Measurements from ENCODE around the gene RASA2. TPM values are rescaled to one million over a fixed set of nuclear protein-coding genes. Genes with fewer than 3 reads are reported as not detected.
"Not testable (repeated sequence)": the region's sequence is repeated elsewhere in the genome, so short reads cannot be mapped to it uniquely, and the experiment has no call there.

Gene RASA2
- total and polyA plus RNA-seq, 10 of the 15 experiments (the other 5 are each of a cell fraction or from before 2014, with no cell fraction given), result 1.9 to 9.4 (median 7.2) TPM

GRCh38 chr3:141478139-141478538 is 8.7 kb upstream of the RASA2 start:
- SMC1A ChIA-PET (ENCODE audit: uncharacterized antibody, unreplicated experiment), result interaction anchor here (0.7 to 1.4 kb wide), 3 partner anchors 11 to 80 kb away, joined by 3 read pairs; no protein-coding TSS in a partner anchor
- in situ Hi-C loops (cut with MboI), result no loop called here
- POLR2A ChIA-PET, result no interaction called here

GRCh38 chr3:141478840-141479239 is 8.0 kb upstream of the RASA2 start:
- H4K20me1 ChIP-seq (ENCODE audit: control insufficient read depth, insufficient read depth); POLR2A ChIA-PET; ATAC-seq; H3K36me3 ChIP-seq (ENCODE audit: control insufficient read depth in 2 of 2, insufficient read depth in 2 of 2, low read length in 1 of 2); H2AFZ ChIP-seq (ENCODE audit: control insufficient read depth, low read depth, low read length); H3K4me3 ChIP-seq; DNase-seq (ENCODE audit: low read depth, low spot score); H3K9me3 ChIP-seq (replicated peaks; ENCODE audit: control insufficient read depth, insufficient read depth, low read length); H3K4me2 ChIP-seq (ENCODE audit: control insufficient read depth, insufficient read depth); H3K79me2 ChIP-seq (ENCODE audit: control insufficient read depth, insufficient read depth, low read length); H3K9ac ChIP-seq (ENCODE audit: control insufficient read depth, insufficient read depth, low read length); in situ Hi-C loops (cut with MboI); RAD21 ChIA-PET (ENCODE audit: unreplicated experiment); BruUV-seq (replicated peaks); H3K4me1 ChIP-seq (ENCODE audit: control insufficient read depth, insufficient read depth, low read length); H3K27ac ChIP-seq (ENCODE audit: control insufficient read depth, insufficient read depth); intact Hi-C loops (cut with micrococcal nuclease; ENCODE audit: unreplicated experiment); FAIRE-seq; H3K27me3 ChIP-seq (replicated peaks in 1 of 2; ENCODE audit: control insufficient read depth in 2 of 2, insufficient read depth in 2 of 2, low read length in 1 of 2): not testable (repeated sequence)
- WGBS (ENCODE audit: insufficient coverage, insufficient replicate concordance, low lambda C conversion rate, missing lambda C conversion rate), result 89% methylated on average over 1 of the region's 1 CpG
- CTCF ChIA-PET, result interaction anchor here (0.6 to 1.1 kb wide), 3 partner anchors 49 to 82 kb away, joined by 3 to 6 read pairs (median 3); no protein-coding TSS in a partner anchor
- SMC1A ChIA-PET (ENCODE audit: uncharacterized antibody, unreplicated experiment), result interaction anchor here (1.2 kb wide), 1 partner anchor 80 kb away, joined by 3 read pairs; no protein-coding TSS in a partner anchor

More at GRCh38 chr3:141478139-141478538, 8.7 kb upstream of the RASA2 start:
- TF ChIP-seq STAT3 (IDR thresholded peaks at IDR 0.05; ENCODE audit: low read depth, low read length) (no peak), ZZZ3 (IDR thresholded peaks at IDR 0.05; ENCODE audit: control insufficient read depth, insufficient read length, low read depth) (no peak), RB1 (IDR thresholded peaks at IDR 0.05; ENCODE audit: borderline replicate concordance) (no peak), CEBPB (IDR thresholded peaks at IDR 0.05; ENCODE audit: borderline replicate concordance in 1 of 2, low read depth in 2 of 2, low read length in 2 of 2) (no peak), DPF2 (IDR thresholded peaks at IDR 0.05) (no peak), POU2F2 (IDR thresholded peaks at IDR 0.05; ENCODE audit: borderline replicate concordance, low read depth, low read length) (no peak), KAT2A (conservative IDR thresholded peaks at IDR 0.05; ENCODE audit: control insufficient read depth, low read depth, low read length) (no peak), IKZF1 (conservative IDR thresholded peaks at IDR 0.05) (no peak), ZSCAN29 (IDR thresholded peaks at IDR 0.05) (no peak), NR2C1 (IDR thresholded peaks at IDR 0.05) (no peak)
- TF ChIP-seq, protein P1, sequence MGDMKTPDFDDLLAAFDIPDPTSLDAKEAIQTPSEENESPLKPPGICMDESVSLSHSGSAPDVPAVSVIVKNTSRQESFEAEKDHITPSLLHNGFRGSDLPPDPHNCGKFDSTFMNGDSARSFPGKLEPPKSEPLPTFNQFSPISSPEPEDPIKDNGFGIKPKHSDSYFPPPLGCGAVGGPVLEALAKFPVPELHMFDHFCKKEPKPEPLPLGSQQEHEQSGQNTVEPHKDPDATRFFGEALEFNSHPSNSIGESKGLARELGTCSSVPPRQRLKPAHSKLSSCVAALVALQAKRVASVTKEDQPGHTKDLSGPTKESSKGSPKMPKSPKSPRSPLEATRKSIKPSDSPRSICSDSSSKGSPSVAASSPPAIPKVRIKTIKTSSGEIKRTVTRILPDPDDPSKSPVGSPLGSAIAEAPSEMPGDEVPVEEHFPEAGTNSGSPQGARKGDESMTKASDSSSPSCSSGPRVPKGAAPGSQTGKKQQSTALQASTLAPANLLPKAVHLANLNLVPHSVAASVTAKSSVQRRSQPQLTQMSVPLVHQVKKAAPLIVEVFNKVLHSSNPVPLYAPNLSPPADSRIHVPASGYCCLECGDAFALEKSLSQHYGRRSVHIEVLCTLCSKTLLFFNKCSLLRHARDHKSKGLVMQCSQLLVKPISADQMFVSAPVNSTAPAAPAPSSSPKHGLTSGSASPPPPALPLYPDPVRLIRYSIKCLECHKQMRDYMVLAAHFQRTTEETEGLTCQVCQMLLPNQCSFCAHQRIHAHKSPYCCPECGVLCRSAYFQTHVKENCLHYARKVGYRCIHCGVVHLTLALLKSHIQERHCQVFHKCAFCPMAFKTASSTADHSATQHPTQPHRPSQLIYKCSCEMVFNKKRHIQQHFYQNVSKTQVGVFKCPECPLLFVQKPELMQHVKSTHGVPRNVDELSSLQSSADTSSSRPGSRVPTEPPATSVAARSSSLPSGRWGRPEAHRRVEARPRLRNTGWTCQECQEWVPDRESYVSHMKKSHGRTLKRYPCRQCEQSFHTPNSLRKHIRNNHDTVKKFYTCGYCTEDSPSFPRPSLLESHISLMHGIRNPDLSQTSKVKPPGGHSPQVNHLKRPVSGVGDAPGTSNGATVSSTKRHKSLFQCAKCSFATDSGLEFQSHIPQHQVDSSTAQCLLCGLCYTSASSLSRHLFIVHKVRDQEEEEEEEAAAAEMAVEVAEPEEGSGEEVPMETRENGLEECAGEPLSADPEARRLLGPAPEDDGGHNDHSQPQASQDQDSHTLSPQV (IDR thresholded peaks at IDR 0.05), result no peak
- TF ChIP-seq, protein P2, sequence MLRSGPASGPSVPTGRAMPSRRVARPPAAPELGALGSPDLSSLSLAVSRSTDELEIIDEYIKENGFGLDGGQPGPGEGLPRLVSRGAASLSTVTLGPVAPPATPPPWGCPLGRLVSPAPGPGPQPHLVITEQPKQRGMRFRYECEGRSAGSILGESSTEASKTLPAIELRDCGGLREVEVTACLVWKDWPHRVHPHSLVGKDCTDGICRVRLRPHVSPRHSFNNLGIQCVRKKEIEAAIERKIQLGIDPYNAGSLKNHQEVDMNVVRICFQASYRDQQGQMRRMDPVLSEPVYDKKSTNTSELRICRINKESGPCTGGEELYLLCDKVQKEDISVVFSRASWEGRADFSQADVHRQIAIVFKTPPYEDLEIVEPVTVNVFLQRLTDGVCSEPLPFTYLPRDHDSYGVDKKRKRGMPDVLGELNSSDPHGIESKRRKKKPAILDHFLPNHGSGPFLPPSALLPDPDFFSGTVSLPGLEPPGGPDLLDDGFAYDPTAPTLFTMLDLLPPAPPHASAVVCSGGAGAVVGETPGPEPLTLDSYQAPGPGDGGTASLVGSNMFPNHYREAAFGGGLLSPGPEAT (IDR thresholded peaks at IDR 0.05; ENCODE audit: low read depth), result no peak
- WGBS (ENCODE audit: insufficient coverage, insufficient replicate concordance, low lambda C conversion rate, missing lambda C conversion rate), result 51% methylated on average over 2 of the region's 2 CpGs
- no peak for DNase-seq (ENCODE audit: low read depth, low spot score)
- H3K9me3 ChIP-seq (replicated peaks; ENCODE audit: control insufficient read depth, insufficient read depth, low read length), result no peaks in the 10 kb centered on the region
- no peaks in the 10 kb centered on the region for H3K4me1 ChIP-seq (ENCODE audit: control insufficient read depth, insufficient read depth, low read length)
- intact Hi-C loops (cut with micrococcal nuclease; ENCODE audit: unreplicated experiment), result no loop called here
- H2AFZ ChIP-seq (ENCODE audit: control insufficient read depth, low read depth, low read length), result no peak overlapping the region
- H3K79me2 ChIP-seq (ENCODE audit: control insufficient read depth, insufficient read depth, low read length), result no peaks in the 10 kb centered on the region
- no peaks in the 10 kb centered on the region for H3K36me3 ChIP-seq (ENCODE audit: control insufficient read depth in 2 of 2, insufficient read depth in 2 of 2, low read length in 1 of 2)
- no peak overlapping the region for H3K4me2 ChIP-seq (ENCODE audit: control insufficient read depth, insufficient read depth)
- FAIRE-seq, result no peak
- CTCF ChIA-PET, result interaction anchor here (0.6 to 1.1 kb wide), 2 partner anchors 50 to 83 kb away, joined by 3 to 6 read pairs; no protein-coding TSS in a partner anchor
- no peaks in the 10 kb centered on the region for H4K20me1 ChIP-seq (ENCODE audit: control insufficient read depth, insufficient read depth)
- no peak overlapping the region for H3K27ac ChIP-seq (ENCODE audit: control insufficient read depth, insufficient read depth)
- H3K9ac ChIP-seq (ENCODE audit: control insufficient read depth, insufficient read depth, low read length), result no peak overlapping the region
- H3K27me3 ChIP-seq (replicated peaks in 1 of 2; ENCODE audit: control insufficient read depth in 2 of 2, insufficient read depth in 2 of 2, low read length in 1 of 2), result peaks cover 0 to 2% of the 10 kb centered on the region in 2 experiments; a peak in 1 of 4 replicates
- no TSS peak for BruUV-seq (replicated peaks)
- no peak for ATAC-seq
- H3K4me3 ChIP-seq, result no peak overlapping the region
- RAD21 ChIA-PET (ENCODE audit: unreplicated experiment), result no interaction called here

Data from GM12878 (cell line).